ENCODE results near the gene B9D1. TPM values are rescaled to one million over a fixed set of nuclear protein-coding genes. Genes with fewer than 3 reads are reported as not detected.

B9D1 gene
- total and polyA plus RNA-seq, 2 experiments from 2014 or later = 35.2 to 63.5 TPM

GRCh38 chr17:19294443-19294842 lies 68.1 kb downstream of the B9D1 start:
- no peak for TF ChIP-seq ZNF114 (CRISPR knock-in tag; IDR thresholded peaks at IDR 0.05)
- no peak for TF ChIP-seq POLR2AphosphoS5 (IDR thresholded peaks at IDR 0.05; ENCODE audit: low read depth)
- TF ChIP-seq CTCF (conservative IDR thresholded peaks at IDR 0.05; ENCODE audit: low read depth in 2 of 2) = no peak
- TF ChIP-seq NANOG (IDR thresholded peaks at IDR 0.05; ENCODE audit: borderline replicate concordance) = no peak
- TF ChIP-seq CREB1 (CRISPR knock-in tag; IDR thresholded peaks at IDR 0.05; ENCODE audit: low read depth) = no peak
- TF ChIP-seq ZNF331 (CRISPR knock-in tag; IDR thresholded peaks at IDR 0.05; ENCODE audit: low read depth) = no peak
- TF ChIP-seq ETS1 (IDR thresholded peaks at IDR 0.05) = no peak
- no peak for TF ChIP-seq EZH2 (IDR thresholded peaks at IDR 0.05; ENCODE audit: low read depth, unreplicated experiment)
- TF ChIP-seq JUNB (IDR thresholded peaks at IDR 0.05; ENCODE audit: unreplicated experiment) = no peak
- TF ChIP-seq EZH2phosphoT487 (IDR thresholded peaks at IDR 0.05; ENCODE audit: unreplicated experiment) = no peak
- no peak for TF ChIP-seq ZNF462 (CRISPR knock-in tag; IDR thresholded peaks at IDR 0.05)
- TF ChIP-seq REST (IDR thresholded peaks at IDR 0.05; ENCODE audit: unreplicated experiment) = no peak
- no peak for TF ChIP-seq STAT1 (IDR thresholded peaks at IDR 0.05; ENCODE audit: unreplicated experiment)
- H3K27ac Mint-ChIP-seq = no peak overlapping the region
- peaks cover 2% of the 10 kb centered on the region for H3K27me3 Mint-ChIP-seq (ENCODE audit: insufficient read depth, low read depth, poor library complexity)
- Histone ChIP-seq H3K36me3 (ENCODE audit: insufficient read depth) (no peaks in the 10 kb centered on the region), H2AFZ (no peak overlapping the region), H3K27me3 (ENCODE audit: insufficient read depth) (no peaks in the 10 kb centered on the region), H4K20me1 (replicated peaks; ENCODE audit: insufficient read depth) (peaks cover 16% of the 10 kb centered on the region), H3K79me2 (replicated peaks; ENCODE audit: insufficient read depth) (peaks cover 16% of the 10 kb centered on the region), H3K4me1 (ENCODE audit: insufficient read depth) (peaks cover 6% of the 10 kb centered on the region), H3F3A (replicated peaks; ENCODE audit: low read depth) (0 out of 2 replicates have a peak, but pooled peaks cover 3% of the 10 kb centered on the region), H3K4me2 (no peak overlapping the region), H3K4me3 (no peak overlapping the region), H3K27ac (ENCODE audit: low read depth) (no peak overlapping the region), H3K9me2 (ENCODE audit: insufficient read depth) (no peaks in the 10 kb centered on the region)
- peaks cover under 1% of the 10 kb centered on the region; the same call in 1 of the 3 replicates for H3K36me3 Mint-ChIP-seq (ENCODE audit: low read depth)
- peaks cover 19% of the 10 kb centered on the region for H3K4me1 Mint-ChIP-seq
- ATAC-seq = no peak
- H3K9me3 Mint-ChIP-seq = no peaks in the 10 kb centered on the region
- DNase-seq (ENCODE audit: low spot score) = no peak
- no peak overlapping the region for H3K4me3 Mint-ChIP-seq
